HEK293T (cell line): ENCODE measurements around the gene MC1R.

Experiments used
- L3MBTL2 ChIP-seq: fragments of 450-650 bp; conservative IDR thresholded peaks from 2 replicates; pipeline ENCODE4 v1.6.1; 2016; ENCODE audit warnings: mild to moderate bottlenecking
- NFRKB ChIP-seq: fragments of 450-650 bp; IDR thresholded peaks from 2 replicates; pipeline ENCODE4 v1.6.1; 2016; ENCODE audit warnings: mild to moderate bottlenecking, moderate library complexity
- ZNF384 ChIP-seq: fragments of 450-650 bp; IDR thresholded peaks from 2 replicates; pipeline ENCODE4 v1.6.1; 2016

- TF ChIP-seq L3MBTL2 (no peak), NFRKB (no peak), ZNF384 (no peak)
These were observed 31.4 kb upstream of the MC1R start for GRCh38 chr16:89887243-89887642.
